ENCODE results near the gene LYPD6B. TPM values are rescaled to one million over a fixed set of nuclear protein-coding genes. Genes with fewer than 3 reads are reported as not detected.

LYPD6B gene
- total RNA-seq, 1 donor from 2014 or later = not detected

DNA sequence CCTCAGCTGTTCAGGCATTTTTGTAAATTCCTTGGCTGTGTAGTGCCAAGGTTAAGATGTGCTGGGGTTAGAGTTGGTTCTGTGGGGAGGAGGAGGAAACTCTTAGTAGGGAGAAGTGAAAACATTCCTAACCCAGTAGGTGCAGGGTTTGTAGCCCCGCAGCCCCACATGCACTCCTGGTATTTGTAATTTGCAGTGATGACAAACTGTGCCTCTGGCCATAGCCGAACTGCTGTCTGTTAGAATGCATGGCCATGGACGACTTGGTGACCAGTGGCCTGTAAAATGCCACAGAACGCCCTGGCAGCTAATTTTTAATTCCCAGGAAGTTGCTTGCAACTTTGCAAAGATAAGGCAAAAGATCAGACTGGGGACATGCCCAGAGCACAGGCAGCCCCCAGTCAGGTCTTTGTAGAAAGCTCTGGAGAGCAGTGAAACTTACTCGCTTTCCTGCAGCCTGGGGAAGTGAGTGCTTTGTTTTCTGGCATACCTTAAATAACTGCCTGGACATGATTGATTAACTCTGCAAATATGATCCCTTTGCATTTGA, 38.4 kb downstream of the LYPD6B start:
- peaks cover 36% of the 10 kb centered on the region for H3K4me1 Mint-ChIP-seq
- no peaks in the 10 kb centered on the region for H3K36me3 Mint-ChIP-seq (ENCODE audit: low read depth)
- H3K9me3 Mint-ChIP-seq = no peaks in the 10 kb centered on the region
- TF ChIP-seq, protein P1, sequence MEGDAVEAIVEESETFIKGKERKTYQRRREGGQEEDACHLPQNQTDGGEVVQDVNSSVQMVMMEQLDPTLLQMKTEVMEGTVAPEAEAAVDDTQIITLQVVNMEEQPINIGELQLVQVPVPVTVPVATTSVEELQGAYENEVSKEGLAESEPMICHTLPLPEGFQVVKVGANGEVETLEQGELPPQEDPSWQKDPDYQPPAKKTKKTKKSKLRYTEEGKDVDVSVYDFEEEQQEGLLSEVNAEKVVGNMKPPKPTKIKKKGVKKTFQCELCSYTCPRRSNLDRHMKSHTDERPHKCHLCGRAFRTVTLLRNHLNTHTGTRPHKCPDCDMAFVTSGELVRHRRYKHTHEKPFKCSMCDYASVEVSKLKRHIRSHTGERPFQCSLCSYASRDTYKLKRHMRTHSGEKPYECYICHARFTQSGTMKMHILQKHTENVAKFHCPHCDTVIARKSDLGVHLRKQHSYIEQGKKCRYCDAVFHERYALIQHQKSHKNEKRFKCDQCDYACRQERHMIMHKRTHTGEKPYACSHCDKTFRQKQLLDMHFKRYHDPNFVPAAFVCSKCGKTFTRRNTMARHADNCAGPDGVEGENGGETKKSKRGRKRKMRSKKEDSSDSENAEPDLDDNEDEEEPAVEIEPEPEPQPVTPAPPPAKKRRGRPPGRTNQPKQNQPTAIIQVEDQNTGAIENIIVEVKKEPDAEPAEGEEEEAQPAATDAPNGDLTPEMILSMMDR (conservative IDR thresholded peaks at IDR 0.05) = no peak
- no peak overlapping the region for H3K4me3 Mint-ChIP-seq
- H3K27ac Mint-ChIP-seq (ENCODE audit: unreplicated experiment) = peak overlapping the region; percentile 39
- no peaks in the 10 kb centered on the region for H3K27me3 Mint-ChIP-seq (ENCODE audit: low read depth)
- no peak for DNase-seq (ENCODE audit: low read depth, low spot score)

DNA sequence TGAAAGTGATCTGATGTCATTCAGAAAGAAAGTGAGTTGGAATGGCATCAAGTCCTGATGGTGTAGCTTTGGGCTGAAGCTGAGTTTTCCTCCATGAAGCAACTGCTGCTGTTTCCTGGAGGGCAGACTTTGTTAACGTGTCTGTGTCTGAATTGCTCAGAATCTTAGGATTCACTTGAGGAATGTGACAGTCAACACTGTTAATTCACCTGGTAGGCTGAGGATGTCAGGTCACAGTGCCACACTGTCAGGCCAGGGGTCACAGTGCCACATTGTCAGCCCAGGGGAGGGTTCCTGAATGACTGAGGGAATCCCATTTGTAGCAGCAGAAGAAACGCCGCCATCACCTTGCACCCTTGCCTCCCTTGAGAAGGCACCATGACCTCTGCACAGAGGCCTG, 39.4 kb downstream of the LYPD6B start:
- H3K4me1 Mint-ChIP-seq = peaks cover 44% of the 10 kb centered on the region
- H3K27me3 Mint-ChIP-seq (ENCODE audit: low read depth) = no peaks in the 10 kb centered on the region
- no peaks in the 10 kb centered on the region for H3K9me3 Mint-ChIP-seq
- H3K27ac Mint-ChIP-seq (ENCODE audit: unreplicated experiment) = no peak overlapping the region
- DNase-seq (ENCODE audit: low read depth, low spot score) = no peak
- H3K36me3 Mint-ChIP-seq (ENCODE audit: low read depth) = no peaks in the 10 kb centered on the region
- TF ChIP-seq, protein P1 (conservative IDR thresholded peaks at IDR 0.05) = no peak
- H3K4me3 Mint-ChIP-seq = no peak overlapping the region

DNA sequence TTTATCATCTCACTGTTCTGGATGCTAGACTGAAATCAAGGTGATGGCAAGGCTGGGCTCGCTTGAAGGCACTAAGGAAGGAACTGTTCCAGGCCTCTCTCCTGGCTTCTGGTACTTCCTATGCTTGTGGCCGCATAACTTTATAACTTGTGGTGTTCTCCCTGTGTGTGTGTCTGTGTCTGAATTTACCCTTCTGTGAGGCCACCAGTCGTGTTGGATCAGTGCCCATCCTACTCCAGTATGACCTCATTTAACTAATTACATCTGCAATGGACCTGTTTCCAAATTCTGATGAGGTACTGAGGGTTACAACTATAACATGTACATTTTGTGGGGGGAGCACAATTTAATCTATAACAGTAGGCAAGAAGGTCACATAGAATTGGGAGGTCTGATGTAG, 41.6 kb downstream of the LYPD6B start:
- H3K36me3 Mint-ChIP-seq (ENCODE audit: low read depth) = no peaks in the 10 kb centered on the region
- no peaks in the 10 kb centered on the region for H3K9me3 Mint-ChIP-seq
- no peak overlapping the region for H3K4me3 Mint-ChIP-seq
- no peaks in the 10 kb centered on the region for H3K27me3 Mint-ChIP-seq (ENCODE audit: low read depth)
- TF ChIP-seq, protein P1 (conservative IDR thresholded peaks at IDR 0.05) = no peak
- peaks cover 49% of the 10 kb centered on the region for H3K4me1 Mint-ChIP-seq
- no peak overlapping the region for H3K27ac Mint-ChIP-seq (ENCODE audit: unreplicated experiment)
- DNase-seq (ENCODE audit: low read depth, low spot score) = no peak

DNA sequence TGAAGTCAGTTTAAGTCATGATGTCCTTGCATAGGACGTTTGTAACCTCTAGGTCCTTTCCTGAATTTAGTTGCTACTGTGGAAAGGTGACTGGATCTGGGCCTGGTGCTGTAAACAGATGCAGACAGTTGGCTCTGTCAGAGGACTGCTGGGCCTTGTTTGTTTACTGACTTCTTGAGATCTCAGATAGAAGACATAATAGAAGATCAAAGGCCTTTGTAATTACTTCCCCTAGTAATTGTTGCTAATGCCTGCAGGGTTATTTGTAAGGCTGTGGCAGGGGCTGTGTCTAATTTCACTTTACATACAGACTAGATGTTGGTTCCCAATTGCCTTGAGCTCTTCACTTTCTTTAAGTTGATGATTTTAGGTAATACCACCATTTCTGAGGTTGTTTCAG, 42.5 kb downstream of the LYPD6B start:
- H3K4me3 Mint-ChIP-seq = no peak overlapping the region
- H3K9me3 Mint-ChIP-seq = peaks cover 2% of the 10 kb centered on the region
- TF ChIP-seq, protein P1 (conservative IDR thresholded peaks at IDR 0.05) = no peak
- H3K36me3 Mint-ChIP-seq (ENCODE audit: low read depth) = no peaks in the 10 kb centered on the region
- peaks cover 45% of the 10 kb centered on the region for H3K4me1 Mint-ChIP-seq
- H3K27me3 Mint-ChIP-seq (ENCODE audit: low read depth) = no peaks in the 10 kb centered on the region
- no peak overlapping the region for H3K27ac Mint-ChIP-seq (ENCODE audit: unreplicated experiment)
- no peak for DNase-seq (ENCODE audit: low read depth, low spot score)

DNA sequence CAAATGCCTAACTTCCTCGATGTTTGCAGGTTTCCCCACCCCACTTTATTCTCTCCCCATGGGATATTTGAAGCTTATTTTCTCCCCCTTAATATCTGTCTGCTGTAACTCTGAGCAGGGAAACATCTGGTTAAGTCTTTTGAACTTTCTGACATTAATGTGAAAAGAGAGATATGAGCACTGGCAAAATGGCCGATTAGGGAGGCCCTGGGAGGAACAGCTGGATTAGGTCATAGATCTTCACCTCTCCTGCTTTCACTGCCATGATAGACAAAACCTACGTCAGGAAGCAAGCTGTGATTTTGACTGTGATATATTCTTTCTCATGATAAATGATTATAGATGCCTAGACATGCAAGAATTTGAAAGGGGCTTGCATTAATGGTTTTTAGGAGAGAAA, 43.6 kb downstream of the LYPD6B start:
- TF ChIP-seq, protein P1 (conservative IDR thresholded peaks at IDR 0.05) = no peak
- peaks cover 36% of the 10 kb centered on the region for H3K4me1 Mint-ChIP-seq
- no peaks in the 10 kb centered on the region for H3K36me3 Mint-ChIP-seq (ENCODE audit: low read depth)
- no peak overlapping the region for H3K27ac Mint-ChIP-seq (ENCODE audit: unreplicated experiment)
- H3K27me3 Mint-ChIP-seq (ENCODE audit: low read depth) = no peaks in the 10 kb centered on the region
- H3K9me3 Mint-ChIP-seq = peaks cover 2% of the 10 kb centered on the region
- no peak overlapping the region for H3K4me3 Mint-ChIP-seq
- no peak for DNase-seq (ENCODE audit: low read depth, low spot score)

Data from neural crest cell (in vitro differentiated cells).